SU-DHL-6 (cell line): ENCODE results near the gene XPNPEP2.

Experiments used
- H2AFZ ChIP-seq: fragments of 200-600 bp; sonication (generic); 2 replicates; pipeline ENCODE4 v1.6.1; 2014; ENCODE audit warnings: low read depth, mild to moderate bottlenecking, moderate library complexity, mixed read lengths, antibody characterized with exemption, low read length; ENCODE audit not compliant: severe bottlenecking
- H3F3A ChIP-seq: fragments of 200-600 bp; shearing (Covaris generic); 2 replicates; pipeline ENCODE4 v1.6.0; 2016; ENCODE audit warnings: antibody characterized with exemption, mild to moderate bottlenecking; ENCODE audit not compliant: insufficient read depth
- H3K27ac ChIP-seq: fragments of 200-600 bp; sonication (generic); 2 replicates; pipeline ENCODE4 v1.5.1; 2016; ENCODE audit warnings: low read depth, mild to moderate bottlenecking, low read length, moderate library complexity, mixed read lengths
- H3K27me3 ChIP-seq: fragments of 200-600 bp; sonication (generic), shearing (Covaris generic); 2 replicates; pipeline ENCODE4 v1.6.0; 2014; ENCODE audit warnings: mild to moderate bottlenecking, low read length
- H3K36me3 ChIP-seq: fragments of 200-600 bp; sonication (generic); 2 replicates; pipeline ENCODE4 v1.6.1; 2014; ENCODE audit warnings: mild to moderate bottlenecking, low read length, mixed read lengths
- H3K4me2 ChIP-seq: fragments of 300-600, 200-600 bp; shearing (Covaris generic), sonication (generic); 2 replicates; pipeline ENCODE4 v1.6.0; 2014; ENCODE audit warnings: low read length, low read depth, mild to moderate bottlenecking; ENCODE audit not compliant: poor library complexity, severe bottlenecking
- H3K4me3 ChIP-seq: fragments of 200-600 bp; sonication (generic); 2 replicates; pipeline ENCODE4 v1.5.1; 2014; ENCODE audit warnings: antibody characterized with exemption, low read length, mild to moderate bottlenecking, mixed read lengths; ENCODE audit not compliant: insufficient read depth, poor library complexity, severe bottlenecking
- H3K79me2 ChIP-seq: fragments of 200-600 bp; sonication (generic); 2 replicates; pipeline ENCODE4 v1.6.1; 2014; ENCODE audit warnings: mild to moderate bottlenecking, low read length, moderate library complexity; ENCODE audit not compliant: insufficient read depth
- H3K9ac ChIP-seq: fragments of 200-600 bp; sonication (generic); 2 replicates; pipeline ENCODE4 v1.7.0; 2014; ENCODE audit warnings: mild to moderate bottlenecking, low read length
- H3K9me2 ChIP-seq: fragments of 200-600 bp; sonication (generic); replicated peaks from 2 replicates; pipeline ENCODE4 v1.6.1; 2014; ENCODE audit warnings: low read length; ENCODE audit not compliant: insufficient read depth
- H3K9me3 ChIP-seq: fragments of 200-600 bp; sonication (generic); 2 replicates; pipeline ENCODE4 v1.6.1; 2014; ENCODE audit warnings: low read length, mixed read lengths; ENCODE audit not compliant: insufficient read depth
- H4K20me1 ChIP-seq: fragments of 200-600 bp; sonication (generic); 2 replicates; pipeline ENCODE4 v1.6.1; 2014; ENCODE audit warnings: low read depth, mild to moderate bottlenecking, antibody characterized with exemption, low read length, moderate library complexity, mixed read lengths
- EZH2phosphoT487 ChIP-seq: fragments of 200-600 bp; sonication (generic), shearing (Covaris generic); conservative IDR thresholded peaks from 2 replicates; pipeline ENCODE4 v1.6.1; 2018; ENCODE audit warnings: mild to moderate bottlenecking, antibody characterized with exemption, low read length, moderate library complexity, mixed read lengths

The XPNPEP2 gene

GRCh38 chrX:129818123-129818522 lies 79.3 kb downstream of the XPNPEP2 start:
- no peak overlapping the region for H3K9ac ChIP-seq
- H2AFZ ChIP-seq: no peak overlapping the region
- no peak overlapping the region for H3K4me2 ChIP-seq
- H3K79me2 ChIP-seq: no peaks in the 10 kb centered on the region
- no peak overlapping the region for H3K4me3 ChIP-seq
- H3K9me2 ChIP-seq: no peaks in the 10 kb centered on the region
- no peaks in the 10 kb centered on the region for H4K20me1 ChIP-seq
- H3K27ac ChIP-seq: no peak overlapping the region
- TF ChIP-seq EZH2phosphoT487: no peak
- no peaks in the 10 kb centered on the region for H3K27me3 ChIP-seq
- 0 out of 2 replicates have a peak, but pooled peaks cover under 1% of the 10 kb centered on the region for H3F3A ChIP-seq
- H3K9me3 ChIP-seq: no peaks in the 10 kb centered on the region
- H3K36me3 ChIP-seq: no peaks in the 10 kb centered on the region
